Measurements from ENCODE around the gene KCNIP1.

DNA sequence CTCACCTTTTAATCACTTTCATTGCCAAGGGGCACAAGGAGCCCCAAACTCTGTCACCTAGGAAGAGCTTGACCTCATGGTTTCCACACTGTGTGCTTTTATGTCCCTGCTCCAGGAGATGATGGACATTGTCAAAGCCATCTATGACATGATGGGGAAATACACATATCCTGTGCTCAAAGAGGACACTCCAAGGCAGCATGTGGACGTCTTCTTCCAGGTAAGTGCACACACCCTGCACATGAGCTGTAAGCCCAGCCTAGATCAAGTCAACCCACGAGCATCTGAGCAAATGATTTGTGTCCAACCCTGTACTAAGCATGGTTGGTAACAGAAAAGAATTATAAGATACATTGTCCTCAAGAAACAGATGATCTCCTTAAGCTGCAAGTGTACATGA, 228.9 kb downstream of the KCNIP1 start:
- TF ChIP-seq, protein P1, sequence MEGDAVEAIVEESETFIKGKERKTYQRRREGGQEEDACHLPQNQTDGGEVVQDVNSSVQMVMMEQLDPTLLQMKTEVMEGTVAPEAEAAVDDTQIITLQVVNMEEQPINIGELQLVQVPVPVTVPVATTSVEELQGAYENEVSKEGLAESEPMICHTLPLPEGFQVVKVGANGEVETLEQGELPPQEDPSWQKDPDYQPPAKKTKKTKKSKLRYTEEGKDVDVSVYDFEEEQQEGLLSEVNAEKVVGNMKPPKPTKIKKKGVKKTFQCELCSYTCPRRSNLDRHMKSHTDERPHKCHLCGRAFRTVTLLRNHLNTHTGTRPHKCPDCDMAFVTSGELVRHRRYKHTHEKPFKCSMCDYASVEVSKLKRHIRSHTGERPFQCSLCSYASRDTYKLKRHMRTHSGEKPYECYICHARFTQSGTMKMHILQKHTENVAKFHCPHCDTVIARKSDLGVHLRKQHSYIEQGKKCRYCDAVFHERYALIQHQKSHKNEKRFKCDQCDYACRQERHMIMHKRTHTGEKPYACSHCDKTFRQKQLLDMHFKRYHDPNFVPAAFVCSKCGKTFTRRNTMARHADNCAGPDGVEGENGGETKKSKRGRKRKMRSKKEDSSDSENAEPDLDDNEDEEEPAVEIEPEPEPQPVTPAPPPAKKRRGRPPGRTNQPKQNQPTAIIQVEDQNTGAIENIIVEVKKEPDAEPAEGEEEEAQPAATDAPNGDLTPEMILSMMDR (IDR thresholded peaks at IDR 0.05): no peak
- TF ChIP-seq EP300 (IDR thresholded peaks at IDR 0.05): no peak

Measured in stomach (tissue), 4 donors.